Measurements from ENCODE around the gene SPRR2B. TPM values are rescaled to one million over a fixed set of nuclear protein-coding genes. Genes with fewer than 3 reads are reported as not detected.
"Not testable (repeated sequence)": the region's sequence is repeated elsewhere in the genome, so short reads cannot be mapped to it uniquely, and the experiment has no call there.

The SPRR2B gene
- total RNA-seq, 4 donors from 2014 or later: not detected

DNA sequence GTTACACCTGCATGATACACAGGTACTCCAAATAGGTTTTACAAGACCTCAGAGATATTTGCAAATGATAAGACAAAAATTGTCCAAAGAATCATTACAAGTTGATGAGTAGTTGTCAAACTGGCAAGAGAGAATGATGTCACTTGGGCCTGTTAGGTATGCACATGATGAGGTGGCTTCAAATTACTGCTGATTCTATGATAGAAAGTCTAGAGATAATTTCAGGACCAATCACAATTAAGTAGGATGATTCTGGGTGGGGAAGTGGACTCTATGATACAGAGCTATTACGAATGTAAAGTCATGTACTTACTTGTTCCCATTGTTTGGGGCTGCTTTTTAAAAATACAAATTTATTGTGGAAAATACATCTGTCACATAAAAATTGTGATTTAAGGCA, 45.6 kb downstream of the SPRR2B start:
- no peak for ATAC-seq
- Histone ChIP-seq H3K9me3 (no peaks in the 10 kb centered on the region), H3K27ac (no peak overlapping the region), H3K4me3 (no peak overlapping the region), H3K36me3 (no peaks in the 10 kb centered on the region), H3K4me1 (no peaks in the 10 kb centered on the region), H3K27me3 (no peaks in the 10 kb centered on the region)
- 74 to 85% methylated on average over 1 of the region's 1 CpG for WGBS, 2 donors (ENCODE audit: low coverage in 1 of 2)
- no peak for TF ChIP-seq POLR2A (IDR thresholded peaks at IDR 0.05)
- TF ChIP-seq, protein P1, sequence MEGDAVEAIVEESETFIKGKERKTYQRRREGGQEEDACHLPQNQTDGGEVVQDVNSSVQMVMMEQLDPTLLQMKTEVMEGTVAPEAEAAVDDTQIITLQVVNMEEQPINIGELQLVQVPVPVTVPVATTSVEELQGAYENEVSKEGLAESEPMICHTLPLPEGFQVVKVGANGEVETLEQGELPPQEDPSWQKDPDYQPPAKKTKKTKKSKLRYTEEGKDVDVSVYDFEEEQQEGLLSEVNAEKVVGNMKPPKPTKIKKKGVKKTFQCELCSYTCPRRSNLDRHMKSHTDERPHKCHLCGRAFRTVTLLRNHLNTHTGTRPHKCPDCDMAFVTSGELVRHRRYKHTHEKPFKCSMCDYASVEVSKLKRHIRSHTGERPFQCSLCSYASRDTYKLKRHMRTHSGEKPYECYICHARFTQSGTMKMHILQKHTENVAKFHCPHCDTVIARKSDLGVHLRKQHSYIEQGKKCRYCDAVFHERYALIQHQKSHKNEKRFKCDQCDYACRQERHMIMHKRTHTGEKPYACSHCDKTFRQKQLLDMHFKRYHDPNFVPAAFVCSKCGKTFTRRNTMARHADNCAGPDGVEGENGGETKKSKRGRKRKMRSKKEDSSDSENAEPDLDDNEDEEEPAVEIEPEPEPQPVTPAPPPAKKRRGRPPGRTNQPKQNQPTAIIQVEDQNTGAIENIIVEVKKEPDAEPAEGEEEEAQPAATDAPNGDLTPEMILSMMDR (IDR thresholded peaks at IDR 0.05): no peak
- TF ChIP-seq POLR2AphosphoS5 (IDR thresholded peaks at IDR 0.05): no peak
- TF ChIP-seq EP300 (IDR thresholded peaks at IDR 0.05): no peak

DNA sequence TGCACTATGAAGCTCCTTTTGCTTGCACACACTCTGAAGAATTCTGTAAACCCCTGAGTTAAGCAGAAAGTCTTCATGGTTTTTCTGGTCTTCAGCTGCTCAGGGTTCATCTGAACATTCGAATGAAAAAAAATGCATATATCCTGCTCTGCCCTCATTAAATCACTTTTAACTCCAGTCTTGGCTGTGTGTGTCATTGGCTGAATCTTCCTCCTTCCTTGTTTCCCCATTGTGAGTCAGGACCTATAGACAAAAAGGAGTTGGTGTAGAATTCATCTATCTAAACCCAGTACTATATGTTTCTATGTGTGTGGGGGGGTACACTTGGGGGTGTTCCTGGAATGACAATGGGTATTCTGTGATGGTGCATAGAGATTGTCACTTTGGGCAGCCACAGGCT, 47.0 kb downstream of the SPRR2B start:
- TF ChIP-seq POLR2A (IDR thresholded peaks at IDR 0.05): no peak
- no peak for TF ChIP-seq POLR2AphosphoS5 (IDR thresholded peaks at IDR 0.05)
- TF ChIP-seq, protein P1 (IDR thresholded peaks at IDR 0.05): no peak
- TF ChIP-seq EP300 (IDR thresholded peaks at IDR 0.05): no peak
- H3K4me3 ChIP-seq: no peak overlapping the region
- no peaks in the 10 kb centered on the region for H3K27me3 ChIP-seq
- H3K27ac ChIP-seq: no peak overlapping the region
- no peaks in the 10 kb centered on the region for H3K36me3 ChIP-seq
- no peaks in the 10 kb centered on the region for H3K4me1 ChIP-seq
- 89% methylated on average over 1 of the region's 1 CpG; no CpG with 5 or more reads in 1 of the 2 donors for WGBS, 2 donors (ENCODE audit: low coverage in 1 of 2)
- H3K9me3 ChIP-seq: no peaks in the 10 kb centered on the region
- ATAC-seq: no peak

GRCh38 chr1:153023109-153023508, 48.3 kb downstream of the SPRR2B start:
- H3K27me3 ChIP-seq: peaks cover 6% of the 10 kb centered on the region
- H3K4me3 ChIP-seq: no peak overlapping the region
- 83 to 90% methylated on average over 1 to 7 of the region's 7 CpGs for WGBS, 2 donors (ENCODE audit: low coverage in 1 of 2)
- TF ChIP-seq, protein P1 (IDR thresholded peaks at IDR 0.05): no peak
- TF ChIP-seq POLR2A (IDR thresholded peaks at IDR 0.05) (no peak), EP300 (IDR thresholded peaks at IDR 0.05) (no peak), POLR2AphosphoS5 (IDR thresholded peaks at IDR 0.05) (no peak)
- no peaks in the 10 kb centered on the region for H3K9me3 ChIP-seq
- H3K27ac ChIP-seq: no peak overlapping the region
- no peaks in the 10 kb centered on the region for H3K4me1 ChIP-seq
- H3K36me3 ChIP-seq: no peaks in the 10 kb centered on the region
- ATAC-seq: no peak

DNA sequence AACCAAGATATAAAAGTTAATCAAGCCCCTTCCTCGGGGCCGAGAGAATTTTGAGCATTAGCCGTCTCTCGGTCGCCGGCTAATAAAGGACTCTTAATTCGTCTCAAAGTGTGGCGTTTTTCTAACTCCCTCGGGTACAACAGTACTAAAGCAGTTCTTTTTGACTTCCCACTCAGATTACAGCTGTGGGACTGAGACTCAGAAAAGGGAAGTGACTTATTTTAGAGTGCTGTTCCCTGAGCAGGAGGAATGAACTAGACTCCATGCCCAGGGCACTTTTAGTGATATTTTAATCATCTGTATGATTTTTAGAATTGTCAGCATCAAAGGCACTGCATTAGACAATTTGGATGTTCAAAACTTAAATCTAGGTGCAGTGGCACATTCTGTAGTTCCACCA, 49.1 kb downstream of the SPRR2B start:
- H3K4me1 ChIP-seq, H3K27ac ChIP-seq, H3K9me3 ChIP-seq, H3K27me3 ChIP-seq, H3K36me3 ChIP-seq, H3K4me3 ChIP-seq, ATAC-seq: not testable (repeated sequence)
- 12 to 50% methylated on average over 4 to 9 of the region's 9 CpGs for WGBS, 2 donors (ENCODE audit: low coverage in 1 of 2)

DNA sequence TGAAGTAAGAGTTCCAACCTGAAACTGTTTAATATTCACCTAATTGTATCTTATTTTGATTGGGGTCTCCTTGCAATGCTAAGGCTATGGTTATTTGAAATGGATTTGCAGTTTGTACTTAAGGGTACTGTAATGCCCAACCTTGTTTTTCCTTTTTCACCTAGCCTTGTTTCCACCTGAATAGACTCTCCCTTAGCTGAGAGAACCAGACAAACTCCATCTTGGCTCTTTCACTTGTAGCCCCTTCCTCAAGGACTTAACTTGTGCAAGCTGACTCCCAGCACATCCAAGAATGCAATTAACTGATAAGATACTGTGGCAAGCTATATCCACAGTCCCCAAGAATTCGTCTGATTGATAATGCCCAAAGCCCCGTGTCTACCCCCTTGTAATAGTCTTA, 49.6 kb downstream of the SPRR2B start:
- H3K27me3 ChIP-seq, H3K4me3 ChIP-seq, H3K27ac ChIP-seq, ATAC-seq, H3K36me3 ChIP-seq, H3K9me3 ChIP-seq, H3K4me1 ChIP-seq: not testable (repeated sequence)
- WGBS, 2 donors (ENCODE audit: low coverage in 1 of 2): 27 to 33% methylated on average over 2 of the region's 2 CpGs

Small RNA genes within 50 kb of the gene (small RNA-seq; reads per million reads assigned to genes)
- 0 reads per million in 4 donors for gene AL356867.1

Other genes with a start within 250 kb of the SPRR2B start
- gene LCE1A, start 244.1 kb downstream of the SPRR2B start, total RNA-seq: not detected
- not detected for gene LCE6A, start 228.8 kb downstream of the SPRR2B start, total RNA-seq
- gene LCE7A, start 211.6 kb downstream of the SPRR2B start, total RNA-seq: not detected
- not detected for gene SMCP, start 193.3 kb downstream of the SPRR2B start, total RNA-seq
- gene IVL, start 163.1 kb downstream of the SPRR2B start, total RNA-seq: 10 to 100 TPM in 1 of 4 donors, 1 to 10 TPM in 1, under 1 TPM in 1, not detected in 1; 0.31 to 13.7 (median 1.1) TPM
- not detected for gene SPRR5, start 124.4 kb downstream of the SPRR2B start, total RNA-seq
- gene SPRR4, start 101.0 kb downstream of the SPRR2B start, total RNA-seq: not detected
- gene SPRR1A, start 87.5 kb downstream of the SPRR2B start, total RNA-seq: not detected
- gene SPRR3, start 69.9 kb downstream of the SPRR2B start, total RNA-seq: 100 to 1,000 TPM in 1 of 4 donors, 10 to 100 TPM in 2, 1 to 10 TPM in 1; 5.9 to 291 (median 21.5) TPM
- gene SPRR1B, start 40.4 kb downstream of the SPRR2B start, total RNA-seq: 10 to 100 TPM in 2 of 4 donors, not detected in 2; 15.1 to 30.0 TPM
- gene SPRR2D, start 30.5 kb downstream of the SPRR2B start, total RNA-seq: 10 to 100 TPM in 2 of 4 donors, 1 to 10 TPM in 1, not detected in 1; 1.2 to 22.4 (median 10.6) TPM
- gene SPRR2A, start 14.1 kb downstream of the SPRR2B start, total RNA-seq: 10 to 100 TPM in 2 of 4 donors, under 1 TPM in 1, not detected in 1; 0.67 to 59.3 (median 22.1) TPM
- gene SPRR2E, start 22.9 kb upstream of the SPRR2B start, total RNA-seq: 10 to 100 TPM in 2 of 4 donors, 1 to 10 TPM in 1, not detected in 1; 2.1 to 20.8 (median 13.5) TPM
- 10 to 100 TPM in 1 of 4 donors, 1 to 10 TPM in 1, not detected in 2; 7.7 to 12.0 TPM for gene SPRR2F, start 41.9 kb upstream of the SPRR2B start, total RNA-seq
- not detected for gene SPRR2G, start 79.3 kb upstream of the SPRR2B start, total RNA-seq
- not detected for gene LELP1, start 131.8 kb upstream of the SPRR2B start, total RNA-seq
- gene PRR9, start 146.0 kb upstream of the SPRR2B start, total RNA-seq: not detected
- not detected for gene LORICRIN, start 188.1 kb upstream of the SPRR2B start, total RNA-seq
- gene PGLYRP3, start 241.3 kb upstream of the SPRR2B start, total RNA-seq: under 1 TPM in 1 of 4 donors, not detected in 3; 0.45 TPM

Measured in gastroesophageal sphincter (tissue), 4 donors.